MM.1S (cell line): ENCODE data around the gene KIZ.

Experiments used
- DNase-seq: peaks from one replicate; pipeline ENCODE4 v3.0.0-alpha.2; 2015
- H2AFZ ChIP-seq: fragments of 300-600 bp; sonication (generic); 2 replicates; pipeline ENCODE4 v1.6.0; 2016; ENCODE audit warnings: antibody characterized with exemption, low read length
- H3F3A ChIP-seq: fragments of 300-600 bp; sonication (generic); 2 replicates; pipeline ENCODE4 v1.6.1; 2016; ENCODE audit warnings: mild to moderate bottlenecking, antibody characterized with exemption, low read length, moderate library complexity, mixed read lengths; ENCODE audit not compliant: insufficient read depth
- H3K27ac ChIP-seq: fragments of 300-600 bp; sonication (generic); 2 replicates; pipeline ENCODE4 v1.5.1; 2016; ENCODE audit warnings: mild to moderate bottlenecking, low read length
- H3K27me3 ChIP-seq: fragments of 300-600 bp; sonication (generic); replicated peaks from 2 replicates; pipeline ENCODE4 v1.6.0; 2016; ENCODE audit warnings: low read length; ENCODE audit not compliant: insufficient read depth
- H3K36me3 ChIP-seq: fragments of 300-600 bp; sonication (generic); replicated peaks from 2 replicates; pipeline ENCODE4 v1.6.1; 2016; ENCODE audit warnings: mild to moderate bottlenecking, low read length, mixed read lengths; ENCODE audit not compliant: insufficient read depth
- H3K4me1 ChIP-seq: fragments of 300-600 bp; sonication (generic); 2 replicates; pipeline ENCODE4 v1.6.1; 2016; ENCODE audit warnings: low read length, mixed read lengths
- H3K4me2 ChIP-seq: fragments of 300-600 bp; sonication (generic); 2 replicates; pipeline ENCODE4 v1.6.0; 2016; ENCODE audit warnings: low read depth, low read length
- H3K4me3 ChIP-seq: fragments of 300-600 bp; sonication (generic); 2 replicates; pipeline ENCODE4 v1.5.1; 2016; ENCODE audit warnings: low read length, mixed read lengths
- H3K79me2 ChIP-seq: fragments of 300-600 bp; sonication (generic); 2 replicates; pipeline ENCODE4 v1.6.1; 2016; ENCODE audit warnings: mixed run types, low read length, mixed read lengths
- H3K9ac ChIP-seq: fragments of 300-600 bp; sonication (generic); 2 replicates; pipeline ENCODE4 v1.6.1; 2016; ENCODE audit warnings: low read length, mixed read lengths
- H3K9me2 ChIP-seq: fragments of 300-600 bp; sonication (generic); replicated peaks from 2 replicates; pipeline ENCODE4 v1.6.1; 2016; ENCODE audit warnings: mild to moderate bottlenecking, low read length, mixed read lengths; ENCODE audit not compliant: insufficient read depth
- H3K9me3 ChIP-seq: fragments of 300-600 bp; sonication (generic); replicated peaks from 2 replicates; pipeline ENCODE4 v1.6.1; 2016; ENCODE audit warnings: mild to moderate bottlenecking, low read length, mixed read lengths; ENCODE audit not compliant: insufficient read depth
- H4K20me1 ChIP-seq: fragments of 300-600 bp; sonication (generic); 2 replicates; pipeline ENCODE4 v1.6.1; 2016; ENCODE audit warnings: mild to moderate bottlenecking, low read length, moderate library complexity, mixed read lengths; ENCODE audit not compliant: insufficient read depth
- EZH2 ChIP-seq: fragments of 300-600 bp; sonication (generic); optimal IDR thresholded peaks from 2 replicates; pipeline ENCODE3; 2017; ENCODE audit warnings: low read depth, mild to moderate bottlenecking, antibody characterized with exemption, low read length, mixed read lengths
- EZH2phosphoT487 ChIP-seq: fragments of 300-600 bp; sonication (generic); IDR thresholded peaks from 2 replicates; pipeline ENCODE4 v1.6.1; 2018; ENCODE audit warnings: antibody characterized with exemption, low read length
- TF ChIP-seq, protein P1 (sequence below): fragments of 300-600 bp; sonication (generic); IDR thresholded peaks from 2 replicates; pipeline ENCODE4 v1.5.1; 2016; ENCODE audit warnings: antibody characterized with exemption, low read length, mixed read lengths

Gene KIZ

DNA sequence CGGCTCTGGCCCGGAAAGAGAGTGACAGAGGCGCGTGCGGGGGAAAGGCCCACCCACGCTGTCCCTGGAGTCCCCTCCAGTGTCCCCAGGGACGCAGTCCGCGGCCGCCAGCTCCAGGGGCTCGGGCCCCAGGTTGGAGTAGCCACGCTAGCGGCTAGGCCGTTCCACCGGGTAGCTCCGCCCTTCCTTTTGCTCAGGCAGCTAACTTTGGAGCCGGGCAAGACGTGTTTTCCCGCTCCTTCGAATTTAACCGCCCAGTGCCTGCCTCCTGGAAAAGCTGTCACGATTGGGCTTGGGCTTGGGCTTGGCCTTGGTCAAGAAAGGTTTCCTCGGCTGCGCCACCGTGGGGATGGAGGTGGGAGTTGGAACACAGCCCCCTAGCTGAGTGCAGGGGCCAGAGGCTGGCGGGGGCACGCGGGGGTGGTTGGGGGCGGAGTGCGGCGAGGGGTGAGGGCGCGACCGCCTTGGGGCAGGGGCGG, 24.4 kb upstream of the KIZ start:
- H4K20me1 ChIP-seq, result no peaks in the 10 kb centered on the region
- H3K27me3 ChIP-seq, result peaks cover 77% of the 10 kb centered on the region
- peak overlapping the region; percentile 71 for H3K4me3 ChIP-seq
- H3K4me1 ChIP-seq, result no peaks in the 10 kb centered on the region
- H3F3A ChIP-seq, result no peaks in the 10 kb centered on the region
- H3K9me2 ChIP-seq, result no peaks in the 10 kb centered on the region
- no peaks in the 10 kb centered on the region for H3K9me3 ChIP-seq
- no peak overlapping the region for H3K27ac ChIP-seq
- H3K36me3 ChIP-seq, result no peaks in the 10 kb centered on the region
- H3K79me2 ChIP-seq, result no peaks in the 10 kb centered on the region
- peak overlapping the region; percentile 99 for H2AFZ ChIP-seq
- H3K4me2 ChIP-seq, result peak overlapping the region; percentile 97
- TF ChIP-seq, protein P1, sequence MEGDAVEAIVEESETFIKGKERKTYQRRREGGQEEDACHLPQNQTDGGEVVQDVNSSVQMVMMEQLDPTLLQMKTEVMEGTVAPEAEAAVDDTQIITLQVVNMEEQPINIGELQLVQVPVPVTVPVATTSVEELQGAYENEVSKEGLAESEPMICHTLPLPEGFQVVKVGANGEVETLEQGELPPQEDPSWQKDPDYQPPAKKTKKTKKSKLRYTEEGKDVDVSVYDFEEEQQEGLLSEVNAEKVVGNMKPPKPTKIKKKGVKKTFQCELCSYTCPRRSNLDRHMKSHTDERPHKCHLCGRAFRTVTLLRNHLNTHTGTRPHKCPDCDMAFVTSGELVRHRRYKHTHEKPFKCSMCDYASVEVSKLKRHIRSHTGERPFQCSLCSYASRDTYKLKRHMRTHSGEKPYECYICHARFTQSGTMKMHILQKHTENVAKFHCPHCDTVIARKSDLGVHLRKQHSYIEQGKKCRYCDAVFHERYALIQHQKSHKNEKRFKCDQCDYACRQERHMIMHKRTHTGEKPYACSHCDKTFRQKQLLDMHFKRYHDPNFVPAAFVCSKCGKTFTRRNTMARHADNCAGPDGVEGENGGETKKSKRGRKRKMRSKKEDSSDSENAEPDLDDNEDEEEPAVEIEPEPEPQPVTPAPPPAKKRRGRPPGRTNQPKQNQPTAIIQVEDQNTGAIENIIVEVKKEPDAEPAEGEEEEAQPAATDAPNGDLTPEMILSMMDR, result no peak
- no peak for TF ChIP-seq EZH2phosphoT487
- peak overlapping the region; percentile 34; the same call in 1 of the 2 replicates for H3K9ac ChIP-seq
- DNase-seq, result no peak

DNA sequence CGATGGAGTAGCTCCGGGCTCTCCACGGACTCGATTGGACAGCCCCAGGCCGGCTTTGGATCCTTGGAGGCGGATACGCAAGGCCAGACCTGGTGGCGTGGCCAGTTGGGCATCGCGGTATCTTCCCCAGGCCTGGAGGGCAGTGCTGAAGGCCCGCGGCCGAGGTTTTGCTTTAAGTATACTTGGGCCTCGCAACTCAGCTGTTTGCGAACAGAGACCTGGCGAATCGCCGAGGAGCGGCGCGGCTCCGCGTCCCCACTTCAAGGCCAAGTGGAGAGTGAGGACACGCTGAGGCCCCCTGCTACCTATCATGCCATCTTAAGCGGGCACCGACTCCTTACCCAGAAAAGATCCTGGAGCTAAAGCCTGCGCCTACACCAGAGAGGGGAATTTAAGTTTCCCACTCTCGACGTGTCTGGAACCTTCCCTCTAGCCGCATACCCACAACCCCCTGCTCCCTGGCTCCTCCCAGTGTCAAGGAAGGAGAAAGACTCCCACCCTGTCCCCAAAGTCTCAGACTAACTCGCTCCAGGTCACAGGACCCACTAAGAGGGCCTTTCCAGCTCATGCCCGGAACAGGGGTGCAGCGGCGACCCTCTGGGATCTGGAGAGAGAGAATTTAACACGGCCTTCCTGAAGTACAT, 23.8 kb upstream of the KIZ start:
- Histone ChIP-seq H2AFZ (no peak overlapping the region), H3F3A (no peaks in the 10 kb centered on the region), H3K4me1 (no peaks in the 10 kb centered on the region), H3K9me2 (no peaks in the 10 kb centered on the region), H3K79me2 (no peaks in the 10 kb centered on the region), H3K27me3 (peaks cover 83% of the 10 kb centered on the region), H3K27ac (no peak overlapping the region), H3K4me3 (no peak overlapping the region), H3K4me2 (peak overlapping the region; percentile 28; the same call in 1 of the 2 replicates), H4K20me1 (no peaks in the 10 kb centered on the region), H3K9me3 (no peaks in the 10 kb centered on the region), H3K36me3 (no peaks in the 10 kb centered on the region), H3K9ac (no peak overlapping the region)
- no peak for DNase-seq
- TF ChIP-seq EZH2 (no peak), EZH2phosphoT487 (no peak)
- TF ChIP-seq, protein P1, result no peak

DNA sequence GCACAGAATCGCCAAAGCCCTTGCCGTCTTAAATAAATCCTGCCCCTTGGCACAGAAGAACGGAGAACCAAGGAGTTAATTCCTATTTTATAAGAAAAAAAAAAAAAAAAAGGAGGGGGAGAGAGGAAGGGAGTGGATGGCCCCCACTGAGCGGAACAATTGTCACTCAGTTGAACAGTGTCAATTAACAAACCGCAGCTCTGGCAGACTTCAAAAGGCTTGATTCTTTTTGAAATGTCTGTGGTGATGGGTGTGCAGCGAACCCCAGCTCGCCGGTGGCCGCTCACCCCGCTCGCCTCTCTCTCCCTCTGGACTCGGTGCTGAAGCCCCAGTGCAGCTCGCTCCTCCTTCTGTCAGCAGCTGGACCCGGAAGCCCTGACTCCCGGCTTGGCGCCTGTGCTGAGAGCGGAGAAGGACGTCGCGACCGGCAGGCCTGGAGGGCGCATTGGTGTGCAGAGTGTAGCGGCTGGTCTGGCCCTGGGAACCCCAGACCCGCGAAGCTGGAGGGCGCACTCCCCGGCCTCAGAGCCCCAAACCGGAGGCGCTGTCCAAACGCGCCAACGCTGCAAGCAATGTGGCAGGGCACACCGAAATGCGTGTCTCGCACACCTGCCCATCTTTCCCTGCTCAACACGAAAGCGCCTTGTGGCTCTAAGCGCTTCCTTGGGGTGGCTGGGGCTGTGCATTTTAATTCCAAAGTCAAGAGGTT, 23.1 kb upstream of the KIZ start:
- no peak overlapping the region for H3K27ac ChIP-seq
- TF ChIP-seq, protein P1, result no peak
- TF ChIP-seq EZH2 (no peak), EZH2phosphoT487 (no peak)
- peak overlapping the region; percentile 28; the same call in 1 of the 2 replicates for H3K4me2 ChIP-seq
- H4K20me1 ChIP-seq, result no peaks in the 10 kb centered on the region
- H3K4me1 ChIP-seq, result no peaks in the 10 kb centered on the region
- H3K9me3 ChIP-seq, result no peaks in the 10 kb centered on the region
- no peaks in the 10 kb centered on the region for H3K36me3 ChIP-seq
- H3K9ac ChIP-seq, result no peak overlapping the region
- DNase-seq, result no peak
- no peak overlapping the region for H2AFZ ChIP-seq
- H3F3A ChIP-seq, result no peaks in the 10 kb centered on the region
- H3K9me2 ChIP-seq, result no peaks in the 10 kb centered on the region
- H3K4me3 ChIP-seq, result no peak overlapping the region
- no peaks in the 10 kb centered on the region for H3K79me2 ChIP-seq
- H3K27me3 ChIP-seq, result peaks cover 86% of the 10 kb centered on the region
